GM12878 (cell line): ENCODE data around the gene HK1. TPM values are rescaled to one million over a fixed set of nuclear protein-coding genes. Genes with fewer than 3 reads are reported as not detected.

Experiments
- ATAC-seq: fragments of 200-7000 bp; cut with Tn5 transposase; 3 replicates; pipeline ENCODE4 v1.9.1; 2020; ENCODE audit warnings: mild to moderate bottlenecking, moderate library complexity
- BruUV-seq: library from RNA; stranded (reverse); fragments of 400-500 nt; replicated peaks from 2 replicates; lab custom pipeline; 2021; lab: Mats Ljungman, UMichigan
- CTCF ChIA-PET: fragments of 300-600 bp; sonication (Branson Sonifier 250); formaldehyde crosslinking; extraction: SDS; loops from one replicate; lab custom pipeline; 2021; ENCODE audit warnings: inconsistent platforms; lab: Yijun Ruan, JAX
- POLR2A ChIA-PET: fragments of 350-600 bp; formaldehyde crosslinking; extraction: SDS; loops from one replicate; lab custom pipeline; 2021; ENCODE audit warnings: inconsistent platforms; lab: Charles Lee
- RAD21 ChIA-PET: fragments of 300-600 bp; sonication (Branson Sonifier 250); formaldehyde crosslinking; loops from one replicate; lab custom pipeline; 2023; ENCODE audit warnings: antibody characterized with exemption; ENCODE audit not compliant: unreplicated experiment; lab: Charles Lee
- SMC1A ChIA-PET: fragments of 300-600 bp; sonication (Branson Sonifier 250); formaldehyde crosslinking; loops from one replicate; lab custom pipeline; 2023; ENCODE audit not compliant: unreplicated experiment, uncharacterized antibody; lab: Charles Lee
- DNase-seq: peaks from one replicate; pipeline ENCODE4 v3.0.0-alpha.2; 2011; ENCODE audit warnings: low read depth, low spot score
- FAIRE-seq: peaks from 3 replicates; lab custom pipeline; 2011; peaks lifted over from hg19 to GRCh38; lab: Jason Lieb, UNC
- H2AFZ ChIP-seq: 2 replicates; pipeline ENCODE4 v1.6.0; 2011; ENCODE audit warnings: low read depth, low read length, control low read depth; ENCODE audit not compliant: control insufficient read depth
- H3K27ac ChIP-seq: 2 replicates; pipeline ENCODE4 v1.5.1; 2011; ENCODE audit warnings: control low read depth; ENCODE audit not compliant: control insufficient read depth, insufficient read depth
- H3K27me3 ChIP-seq, 2 experiments: replicated peaks in 1 of 2; 2 replicates each; pipeline versions ENCODE4 v1.6.0 to v1.6.1; 2011; ENCODE audit warnings: low read length in 1 of 2; ENCODE audit not compliant: control insufficient read depth in 2 of 2, insufficient read depth in 2 of 2
- H3K36me3 ChIP-seq, 2 experiments: 2 replicates each; pipeline ENCODE4 v1.5.1; 2011; ENCODE audit warnings: low read length in 1 of 2; ENCODE audit not compliant: control insufficient read depth in 2 of 2, insufficient read depth in 2 of 2
- H3K4me1 ChIP-seq: 2 replicates; pipeline ENCODE4 v1.6.1; 2011; ENCODE audit warnings: mild to moderate bottlenecking, low read length, moderate library complexity, mixed read lengths; ENCODE audit not compliant: control insufficient read depth, insufficient read depth
- H3K4me2 ChIP-seq: 2 replicates; pipeline ENCODE4 v1.6.0; 2011; ENCODE audit warnings: control low read depth; ENCODE audit not compliant: control insufficient read depth, insufficient read depth
- H3K4me3 ChIP-seq: fragments of 200-600 bp; sonication (generic); 2 replicates; pipeline ENCODE4 v1.5.1; 2016
- H3K79me2 ChIP-seq: 2 replicates; pipeline ENCODE4 v1.6.0; 2011; ENCODE audit warnings: low read length; ENCODE audit not compliant: control insufficient read depth, insufficient read depth
- H3K9ac ChIP-seq: 2 replicates; pipeline ENCODE4 v1.8.0; 2011; ENCODE audit warnings: low read length, control low read depth, mixed read lengths; ENCODE audit not compliant: control insufficient read depth, insufficient read depth
- H3K9me3 ChIP-seq: replicated peaks from 3 replicates; pipeline ENCODE4 v1.5.1; 2011; ENCODE audit warnings: mild to moderate bottlenecking, low read length; ENCODE audit not compliant: control insufficient read depth, insufficient read depth
- H4K20me1 ChIP-seq: 2 replicates; pipeline ENCODE4 v1.6.0; 2011; ENCODE audit not compliant: control insufficient read depth, insufficient read depth
- BHLHE40 ChIP-seq, 2 experiments: fragments of 450-650 bp in 1 of 2; IDR thresholded peaks; 2 replicates each; pipeline ENCODE4 v1.6.1; 2011 to 2017; ENCODE audit warnings: low read depth in 2 of 2, borderline replicate concordance in 1 of 2, improper control_type of control experiment in 1 of 2, low read length in 1 of 2, mild to moderate bottlenecking in 1 of 2
- CHD1 ChIP-seq: IDR thresholded peaks from 2 replicates; pipeline ENCODE4 v1.6.1; 2012; ENCODE audit warnings: low read depth, low read length, improper control_type of control experiment
- CHD4 ChIP-seq: fragments of 200-600 bp; sonication (generic); IDR thresholded peaks from 2 replicates; pipeline ENCODE4 v1.6.1; 2016; ENCODE audit warnings: mild to moderate bottlenecking
- EED ChIP-seq: sonication (generic); IDR thresholded peaks from 2 replicates; pipeline ENCODE4 v1.6.1; 2016; ENCODE audit warnings: antibody characterized with exemption, low read depth
- JUND ChIP-seq: IDR thresholded peaks from 2 replicates; pipeline ENCODE4 v1.6.1; 2012; ENCODE audit warnings: low read depth, mild to moderate bottlenecking, low read length, improper control_type of control experiment, moderate library complexity
- MXI1 ChIP-seq: fragments of 150-350 bp; IDR thresholded peaks from 2 replicates; pipeline ENCODE4 v1.6.1; 2011; ENCODE audit warnings: low read depth, mild to moderate bottlenecking, inconsistent platforms, low read length, improper control_type of control experiment
- NFYB ChIP-seq: IDR thresholded peaks from 2 replicates; pipeline ENCODE4 v1.6.1; 2011; ENCODE audit warnings: low read depth, mild to moderate bottlenecking, low read length, improper control_type of control experiment, moderate library complexity; ENCODE audit not compliant: insufficient read depth
- RCOR1 ChIP-seq: conservative IDR thresholded peaks from 2 replicates; pipeline ENCODE4 v1.6.1; 2012; ENCODE audit warnings: low read depth, low read length, improper control_type of control experiment
- RELA ChIP-seq: fragments of 450-650 bp; IDR thresholded peaks from 2 replicates; pipeline ENCODE4 v1.8.0; 2014; ENCODE audit warnings: borderline replicate concordance; ENCODE audit not compliant: partially characterized antibody
- SIN3A ChIP-seq: IDR thresholded peaks from 2 replicates; pipeline ENCODE4 v1.6.1; 2012; ENCODE audit warnings: low read depth, low read length, improper control_type of control experiment
- SKIL ChIP-seq: fragments of 450-650 bp; IDR thresholded peaks from 2 replicates; pipeline ENCODE4 v1.6.1; 2017; ENCODE audit warnings: mild to moderate bottlenecking, low read depth, inconsistent platforms; ENCODE audit not compliant: poor library complexity, severe bottlenecking
- SPI1 ChIP-seq: IDR thresholded peaks from 2 replicates; pipeline ENCODE4 v1.6.1; 2011; ENCODE audit warnings: low read depth, mild to moderate bottlenecking, low read length, moderate library complexity, borderline replicate concordance; ENCODE audit not compliant: insufficient read depth
- TAF1 ChIP-seq: IDR thresholded peaks from 2 replicates; pipeline ENCODE4 v1.6.1; 2011; ENCODE audit warnings: mild to moderate bottlenecking, low read depth, low read length, borderline replicate concordance
- ZBED1 ChIP-seq: IDR thresholded peaks from 2 replicates; pipeline ENCODE4 v1.6.1; 2016; ENCODE audit warnings: borderline replicate concordance
- ZNF24 ChIP-seq: fragments of 450-650 bp; IDR thresholded peaks from 2 replicates; pipeline ENCODE4 v1.6.1; 2017; ENCODE audit warnings: antibody characterized with exemption, mild to moderate bottlenecking
- WGBS: methylation state at CpG from one replicate; pipeline ENCODE4 v1.1.6; 2016; ENCODE audit warnings: low lambda C conversion rate; ENCODE audit not compliant: insufficient replicate concordance, insufficient coverage; ENCODE audit errors: missing lambda C conversion rate; 5-methylcytosine and 5-hydroxymethylcytosine counted together
- in situ Hi-C: fragments of 300-500 bp; cut with MboI; formaldehyde crosslinking; loops from 9 replicates; pipeline ENCODE4 v1.14.3; 2018; ENCODE audit warnings: mixed read lengths
- intact Hi-C: fragments of 100-400 bp; cut with micrococcal nuclease; formaldehyde crosslinking; loops from one replicate; pipeline ENCODE4 v1.14.2; 2022; ENCODE audit not compliant: unreplicated experiment
- polyA plus RNA-seq, 11 experiments: library from polyadenylated mRNA; depleted of rRNA in 4 of 11; unstranded in 6 of 11; stranded (reverse) in 5 of 11; fragments of >200 nt; fragmentation: Nextera tagmentation in 4 of 11; fragmentation: Illumina TruSeq in 1 of 11; extraction: Ambion mirVana in 4 of 11; extraction: Trizol in 1 of 11; gene quantifications; 1 replicate in 1 of 11; 2 replicates in 10 of 11; pipeline versions ENCODE4 v1.2.1 to v1.2.3, GENCODE V29; 2011 to 2016; ENCODE audit warnings: inconsistent platforms in 2 of 11, missing spikeins in 2 of 11, low read depth in 1 of 11
- total RNA-seq, 4 experiments: library from RNA; depleted of rRNA in 3 of 4; stranded (reverse); fragments of >200 nt in 3 of 4; fragmentation: Illumina TruSeq in 1 of 4; extraction: Trizol in 1 of 4; gene quantifications; 2 replicates each; pipeline versions ENCODE4 v1.2.1 to v1.2.3, GENCODE V29; 2013 to 2021
- TF ChIP-seq, protein P1 (sequence below): IDR thresholded peaks from 2 replicates; pipeline ENCODE4 v1.6.1; 2012; ENCODE audit warnings: low read depth, low read length, improper control_type of control experiment
- TF ChIP-seq, protein P2 (sequence below): fragments of 450-650 bp; IDR thresholded peaks from 2 replicates; pipeline ENCODE4 v1.6.1; 2016; ENCODE audit warnings: mild to moderate bottlenecking
- TF ChIP-seq, protein P3 (sequence below): IDR thresholded peaks from 2 replicates; pipeline ENCODE4 v1.6.1; 2012; ENCODE audit warnings: low read depth, low read length, improper control_type of control experiment

HK1 gene
- total and polyA plus RNA-seq, 10 of the 15 experiments (the other 5 are each of a cell fraction or from before 2014, with no cell fraction given), result 3.4 to 77.3 (median 46.6) TPM

DNA sequence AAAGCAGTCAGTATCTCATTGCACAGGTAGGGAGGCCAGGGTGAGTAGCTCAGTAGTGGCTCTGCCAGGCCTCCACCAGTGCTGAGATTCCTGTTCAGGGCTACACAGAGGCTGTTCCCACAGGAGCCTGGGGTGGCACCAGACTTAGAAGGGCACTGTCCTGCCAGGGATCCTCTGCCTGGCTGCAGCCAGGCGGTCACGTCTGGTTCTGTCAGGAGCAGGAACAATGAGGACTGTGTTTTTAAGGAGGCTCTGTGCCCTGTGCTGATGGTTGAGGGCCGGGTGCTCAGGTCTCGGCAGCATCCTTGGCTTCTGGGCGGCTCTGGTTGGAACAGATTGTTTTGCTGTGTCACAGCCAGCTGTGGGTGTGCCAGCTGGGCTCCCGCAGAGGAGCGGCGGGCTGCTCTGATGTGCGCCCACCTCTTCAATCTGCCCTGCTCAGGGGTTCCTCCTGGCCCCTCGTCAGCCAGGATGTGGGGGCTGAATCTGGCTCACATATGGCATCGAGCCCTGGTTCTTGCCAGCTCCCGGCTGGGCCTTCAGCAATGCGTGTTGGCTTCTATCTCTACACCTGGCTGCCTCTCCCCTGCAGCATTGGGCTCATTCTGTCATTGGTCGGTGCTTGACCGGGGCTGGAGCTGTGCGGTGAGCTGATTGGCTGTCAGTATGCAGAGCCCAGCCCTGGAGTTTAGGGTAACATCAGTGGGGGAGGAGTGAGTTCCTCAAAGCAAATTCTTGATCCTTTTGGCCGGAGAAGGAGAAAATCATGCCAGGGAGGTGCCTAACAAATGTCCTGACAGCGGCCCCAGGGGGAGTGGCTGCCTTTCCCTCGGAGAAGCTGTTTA lies 97.2 kb downstream of the HK1 start (continued):
- TF ChIP-seq, protein P1, sequence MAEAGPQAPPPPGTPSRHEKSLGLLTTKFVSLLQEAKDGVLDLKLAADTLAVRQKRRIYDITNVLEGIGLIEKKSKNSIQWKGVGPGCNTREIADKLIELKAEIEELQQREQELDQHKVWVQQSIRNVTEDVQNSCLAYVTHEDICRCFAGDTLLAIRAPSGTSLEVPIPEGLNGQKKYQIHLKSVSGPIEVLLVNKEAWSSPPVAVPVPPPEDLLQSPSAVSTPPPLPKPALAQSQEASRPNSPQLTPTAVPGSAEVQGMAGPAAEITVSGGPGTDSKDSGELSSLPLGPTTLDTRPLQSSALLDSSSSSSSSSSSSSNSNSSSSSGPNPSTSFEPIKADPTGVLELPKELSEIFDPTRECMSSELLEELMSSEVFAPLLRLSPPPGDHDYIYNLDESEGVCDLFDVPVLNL, result no peak
- TF ChIP-seq MXI1, result no peak

DNA sequence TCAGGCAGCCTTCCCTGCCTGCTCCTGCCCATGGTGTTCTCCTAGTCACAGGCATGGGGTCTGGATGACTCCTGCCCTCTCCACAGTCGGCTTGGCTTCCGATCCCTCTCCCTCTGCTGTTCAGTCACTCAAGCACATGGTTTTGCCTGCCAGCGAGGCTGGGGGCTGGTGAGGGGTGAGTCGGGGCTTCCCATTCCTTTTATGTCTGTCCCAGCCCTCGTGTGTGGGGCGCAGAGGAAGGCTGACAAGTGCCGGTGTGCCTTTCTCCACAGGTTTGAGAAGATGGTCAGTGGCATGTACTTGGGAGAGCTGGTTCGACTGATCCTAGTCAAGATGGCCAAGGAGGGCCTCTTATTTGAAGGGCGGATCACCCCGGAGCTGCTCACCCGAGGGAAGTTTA lies 98.4 kb downstream of the HK1 start:
- Histone ChIP-seq H3K79me2 (no peaks in the 10 kb centered on the region), H3K27me3 (no peaks in the 10 kb centered on the region), H3K36me3 (peaks cover 21 to 36% of the 10 kb centered on the region in 2 experiments), H3K4me2 (no peak overlapping the region), H3K4me3 (no peak overlapping the region), H3K4me1 (peaks cover 3% of the 10 kb centered on the region; the same call in 1 of the 2 replicates), H3K27ac (no peak overlapping the region), H3K9me3 (no peaks in the 10 kb centered on the region), H4K20me1 (no peaks in the 10 kb centered on the region), H3K9ac (no peak overlapping the region), H2AFZ (no peak overlapping the region)
- WGBS, result 88% methylated on average over 11 of the region's 11 CpGs
- ChIA-PET SMC1A (no interaction called here), POLR2A (interaction anchor here (0.5 kb wide), 1 partner anchor 70 kb away, joined by 10 read pairs; no protein-coding TSS in a partner anchor), RAD21 (no interaction called here), CTCF (no interaction called here)
- ATAC-seq (no peak), FAIRE-seq (no peak), DNase-seq (no peak)
- in situ Hi-C loops, result no loop called here
- intact Hi-C loops, result no loop called here
- no TSS peak for BruUV-seq
- TF ChIP-seq RCOR1, result no peak
- TF ChIP-seq NFYB, result no peak
- TF ChIP-seq SIN3A, result no peak
- TF ChIP-seq, protein P2, sequence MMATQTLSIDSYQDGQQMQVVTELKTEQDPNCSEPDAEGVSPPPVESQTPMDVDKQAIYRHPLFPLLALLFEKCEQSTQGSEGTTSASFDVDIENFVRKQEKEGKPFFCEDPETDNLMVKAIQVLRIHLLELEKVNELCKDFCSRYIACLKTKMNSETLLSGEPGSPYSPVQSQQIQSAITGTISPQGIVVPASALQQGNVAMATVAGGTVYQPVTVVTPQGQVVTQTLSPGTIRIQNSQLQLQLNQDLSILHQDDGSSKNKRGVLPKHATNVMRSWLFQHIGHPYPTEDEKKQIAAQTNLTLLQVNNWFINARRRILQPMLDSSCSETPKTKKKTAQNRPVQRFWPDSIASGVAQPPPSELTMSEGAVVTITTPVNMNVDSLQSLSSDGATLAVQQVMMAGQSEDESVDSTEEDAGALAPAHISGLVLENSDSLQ, result no peak
- no peak for TF ChIP-seq JUND
- no peak for TF ChIP-seq SKIL
- TF ChIP-seq ZBED1, result no peak
- TF ChIP-seq CHD4, result no peak
- TF ChIP-seq EED, result no peak
- TF ChIP-seq, protein P3, sequence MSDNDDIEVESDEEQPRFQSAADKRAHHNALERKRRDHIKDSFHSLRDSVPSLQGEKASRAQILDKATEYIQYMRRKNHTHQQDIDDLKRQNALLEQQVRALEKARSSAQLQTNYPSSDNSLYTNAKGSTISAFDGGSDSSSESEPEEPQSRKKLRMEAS, result no peak
- no peak for TF ChIP-seq BHLHE40 (IDR thresholded peaks at IDR 0.05; ENCODE audit: borderline replicate concordance in 1 of 2, low read depth in 2 of 2, low read length in 1 of 2)
- TF ChIP-seq SPI1, result no peak
- no peak for TF ChIP-seq RELA
- TF ChIP-seq CHD1, result no peak
- TF ChIP-seq TAF1, result no peak
- TF ChIP-seq ZNF24, result no peak
